ENCODE results near the gene CDHR5. TPM values are rescaled to one million over a fixed set of nuclear protein-coding genes. Genes with fewer than 3 reads are reported as not detected.

The CDHR5 gene
- 1.0 TPM for total RNA-seq

DNA sequence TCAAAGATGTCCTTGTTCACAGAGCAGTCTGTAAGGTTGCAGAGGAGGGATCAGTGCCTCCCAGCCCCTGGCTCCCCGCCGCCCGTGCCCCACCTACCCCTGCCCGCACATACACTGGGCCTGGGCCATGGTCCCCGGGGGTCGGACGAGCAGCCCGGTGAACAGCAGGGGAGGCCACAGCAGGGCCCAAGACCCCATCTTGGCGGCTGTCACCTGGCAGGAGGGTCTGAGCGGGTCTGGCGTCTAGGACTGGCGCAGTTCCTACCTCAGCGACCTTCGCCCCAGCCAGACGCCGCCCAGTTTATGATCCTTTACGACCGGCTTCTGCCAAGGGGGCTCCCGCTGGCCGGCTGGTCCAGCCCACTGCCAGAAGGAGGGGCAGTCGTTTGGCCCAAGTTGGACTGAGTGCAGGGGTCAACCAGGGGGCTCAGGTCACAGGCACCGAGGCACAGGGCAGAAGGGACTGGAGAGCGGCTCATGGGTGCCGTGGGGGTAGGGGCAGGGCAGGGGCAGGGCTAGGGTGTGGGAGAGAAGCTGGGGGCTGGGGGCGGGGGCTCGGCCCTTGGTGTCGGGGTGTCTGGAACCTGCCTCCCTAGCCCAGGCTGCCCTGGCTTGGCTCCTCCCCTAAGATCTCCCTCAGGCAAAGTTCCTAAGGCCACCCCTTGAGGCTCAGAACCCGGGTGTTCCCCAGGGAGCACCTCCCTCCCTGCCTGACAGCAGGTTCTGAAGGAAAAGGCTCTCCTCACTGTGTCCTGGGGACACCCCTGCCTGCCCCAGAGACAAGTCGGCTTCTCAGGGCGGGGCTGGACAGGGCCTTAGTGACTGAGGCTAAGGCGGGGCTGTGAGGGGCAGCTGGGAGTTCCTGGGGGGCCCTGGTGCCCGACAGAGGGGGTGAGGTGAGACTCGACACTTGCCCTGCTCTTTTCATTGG lies at the start of gene CDHR5:
Gene CDHR5, minus strand, starts transcription at position 251 of the 931 bp plus-strand sequence. Its CDS starts 53 bp downstream, at position 198.
- Histone ChIP-seq H3K27me3 (ENCODE audit: control insufficient read depth in 3 of 3, insufficient read depth in 3 of 3, low read length in 3 of 3) (peaks cover 0 to 7% (median 4%) of the 10 kb centered on the region in 3 donors), H3K4me3 (ENCODE audit: low read length in 3 of 3) (no peak within 1 kb of the TSS), H3K36me3 (ENCODE audit: control insufficient read depth in 3 of 3, insufficient read depth in 3 of 3, low read length in 3 of 3) (no peaks in the 10 kb centered on the region), H3K9ac (ENCODE audit: low read depth in 1 of 3, low read length in 3 of 3) (no peak within 1 kb of the TSS), H3K9me3 (ENCODE audit: control insufficient read depth in 3 of 3, low read length in 3 of 3) (no peaks in the 10 kb centered on the region), H3K27ac (ENCODE audit: low read depth, low read length) (no peak within 1 kb of the TSS), H3K4me1 (ENCODE audit: control insufficient read depth in 3 of 3, insufficient read depth in 3 of 3, low read length in 3 of 3) (peaks cover 9 to 15% (median 9%) of the 10 kb centered on the region in 3 donors)

DNA sequence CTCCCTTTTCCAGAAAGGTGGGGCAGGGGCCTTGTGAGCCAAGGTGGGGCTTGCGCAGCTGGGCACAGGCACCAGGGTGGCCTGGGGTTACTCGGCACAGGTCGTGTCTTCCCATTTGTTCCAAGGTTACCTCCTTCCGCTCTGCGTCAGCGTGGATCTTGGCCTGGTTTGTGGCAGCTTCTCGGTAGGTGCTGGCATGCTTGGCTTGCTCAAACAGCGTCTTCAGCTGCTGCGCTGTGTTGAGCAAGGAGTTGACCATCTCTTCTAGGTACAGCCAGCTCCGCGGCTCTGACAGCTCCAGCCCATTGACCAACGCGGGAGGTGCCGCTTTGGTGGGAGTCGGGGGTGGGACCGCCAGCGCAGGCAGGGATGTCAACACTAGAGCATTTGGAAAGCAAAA lies 49.7 kb upstream of the CDHR5 start:
- Histone ChIP-seq H3K36me3 (ENCODE audit: control insufficient read depth in 3 of 3, insufficient read depth in 3 of 3, low read length in 3 of 3) (peaks cover 28 to 31% (median 31%) of the 10 kb centered on the region in 3 donors), H3K9me3 (ENCODE audit: control insufficient read depth in 3 of 3, low read length in 3 of 3) (no peaks in the 10 kb centered on the region), H3K27me3 (ENCODE audit: control insufficient read depth in 3 of 3, insufficient read depth in 3 of 3, low read length in 3 of 3) (no peaks in the 10 kb centered on the region), H3K27ac (ENCODE audit: low read depth, low read length) (no peak overlapping the region), H3K4me3 (ENCODE audit: low read length in 3 of 3) (no peak overlapping the region), H3K9ac (ENCODE audit: low read depth in 1 of 3, low read length in 3 of 3) (no peak overlapping the region), H3K4me1 (ENCODE audit: control insufficient read depth in 3 of 3, insufficient read depth in 3 of 3, low read length in 3 of 3) (no peaks in the 10 kb centered on the region)

- H3K27ac ChIP-seq (ENCODE audit: low read depth, low read length): no peak overlapping the region
- H3K4me1 ChIP-seq (ENCODE audit: control insufficient read depth in 3 of 3, insufficient read depth in 3 of 3, low read length in 3 of 3): no peaks in the 10 kb centered on the region
- peaks cover 26 to 31% (median 30%) of the 10 kb centered on the region in 3 donors for H3K36me3 ChIP-seq (ENCODE audit: control insufficient read depth in 3 of 3, insufficient read depth in 3 of 3, low read length in 3 of 3)
- no peaks in the 10 kb centered on the region for H3K27me3 ChIP-seq (ENCODE audit: control insufficient read depth in 3 of 3, insufficient read depth in 3 of 3, low read length in 3 of 3)
- H3K9ac ChIP-seq (ENCODE audit: low read depth in 1 of 3, low read length in 3 of 3): no peak overlapping the region
- no peak overlapping the region for H3K4me3 ChIP-seq (ENCODE audit: low read length in 3 of 3)
- no peaks in the 10 kb centered on the region for H3K9me3 ChIP-seq (ENCODE audit: control insufficient read depth in 3 of 3, low read length in 3 of 3)
Observed at GRCh38 chr11:673866-674265, 49.1 kb upstream of the CDHR5 start.

DNA sequence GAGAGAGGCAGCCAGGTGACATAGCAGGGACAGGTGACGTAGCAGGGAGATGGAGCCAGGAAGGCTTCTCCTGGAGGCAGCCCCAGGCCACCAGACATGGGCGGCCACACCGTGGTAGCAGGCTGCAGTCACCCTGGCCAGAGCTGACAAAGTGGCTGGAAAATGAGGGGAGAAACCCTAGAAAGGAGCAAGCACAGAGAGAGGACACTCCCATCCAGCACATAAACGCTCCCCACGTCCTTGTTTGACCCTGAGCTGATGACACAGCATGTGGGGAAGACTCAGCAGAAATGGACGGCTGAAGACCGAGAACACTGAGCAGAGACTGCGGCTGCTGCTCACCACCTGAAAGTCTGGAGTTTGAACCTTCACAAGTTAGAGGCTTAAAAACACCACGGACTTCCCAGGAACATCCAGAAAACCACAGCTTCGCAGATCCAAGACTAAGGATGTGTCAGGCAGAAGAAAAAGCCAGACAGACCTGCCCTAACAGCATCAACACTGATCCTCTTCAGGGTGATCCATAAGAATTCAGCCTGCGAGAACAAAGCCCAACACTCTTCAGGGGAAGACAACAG lies 41.0 kb upstream of the CDHR5 start:
- Histone ChIP-seq H3K27me3 (ENCODE audit: control insufficient read depth in 3 of 3, insufficient read depth in 3 of 3, low read length in 3 of 3) (no peaks in the 10 kb centered on the region), H3K9me3 (ENCODE audit: control insufficient read depth in 3 of 3, low read length in 3 of 3) (no peaks in the 10 kb centered on the region), H3K27ac (ENCODE audit: low read depth, low read length) (peak overlapping the region; percentile 37), H3K9ac (ENCODE audit: low read depth in 1 of 3, low read length in 3 of 3) (peak overlapping the region in 1 of 3 donors; percentile 68), H3K36me3 (ENCODE audit: control insufficient read depth in 3 of 3, insufficient read depth in 3 of 3, low read length in 3 of 3) (peaks cover 0 to 13% (median 7%) of the 10 kb centered on the region in 3 donors), H3K4me1 (ENCODE audit: control insufficient read depth in 3 of 3, insufficient read depth in 3 of 3, low read length in 3 of 3) (peaks cover 10 to 20% (median 15%) of the 10 kb centered on the region in 3 donors), H3K4me3 (ENCODE audit: low read length in 3 of 3) (peak overlapping the region; percentile 28 to 52 (median 43))

DNA sequence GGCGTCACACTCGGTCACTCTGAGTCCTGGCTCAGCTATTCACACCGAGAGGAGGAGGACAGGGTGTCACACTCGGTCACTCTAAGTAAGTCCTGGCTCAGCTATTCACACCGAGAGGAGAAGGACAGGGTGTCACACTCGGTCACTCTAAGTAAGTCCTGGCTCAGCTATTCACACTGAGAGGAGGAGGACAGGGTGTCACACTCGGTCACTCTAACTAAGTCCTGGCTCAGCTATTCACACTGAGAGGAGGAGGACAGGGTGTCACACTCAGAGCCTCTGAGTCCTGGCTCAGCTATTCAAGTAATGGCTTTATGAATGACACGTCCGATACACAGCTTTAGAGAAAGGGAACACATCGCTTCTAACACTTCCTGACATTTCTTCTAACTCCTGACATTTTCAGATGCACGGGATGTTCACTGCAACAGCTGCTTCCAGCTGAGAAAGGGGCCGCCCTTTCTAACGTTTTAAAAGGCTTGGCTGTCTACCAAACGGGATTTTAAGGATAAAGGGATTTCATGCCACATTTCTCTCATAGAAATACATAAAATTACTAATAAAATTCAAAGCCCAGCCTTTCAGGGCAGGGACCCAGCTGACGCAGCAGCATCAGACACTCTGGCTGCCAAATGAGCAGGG lies 40.4 kb upstream of the CDHR5 start:
- Histone ChIP-seq H3K9me3 (ENCODE audit: control insufficient read depth in 3 of 3, low read length in 3 of 3) (no peaks in the 10 kb centered on the region), H3K36me3 (ENCODE audit: control insufficient read depth in 3 of 3, insufficient read depth in 3 of 3, low read length in 3 of 3) (peaks cover 0 to 13% (median 7%) of the 10 kb centered on the region in 3 donors), H3K4me1 (ENCODE audit: control insufficient read depth in 3 of 3, insufficient read depth in 3 of 3, low read length in 3 of 3) (peaks cover 10 to 21% (median 15%) of the 10 kb centered on the region in 3 donors), H3K27me3 (ENCODE audit: control insufficient read depth in 3 of 3, insufficient read depth in 3 of 3, low read length in 3 of 3) (no peaks in the 10 kb centered on the region), H3K27ac (ENCODE audit: low read depth, low read length) (peak overlapping the region; percentile 37), H3K4me3 (ENCODE audit: low read length in 3 of 3) (peak overlapping the region; percentile 28 to 52 (median 43)), H3K9ac (ENCODE audit: low read depth in 1 of 3, low read length in 3 of 3) (peak overlapping the region in 1 of 3 donors; percentile 68)

- Histone ChIP-seq H3K9ac (ENCODE audit: low read depth in 1 of 3, low read length in 3 of 3) (no peak overlapping the region), H3K27ac (ENCODE audit: low read depth, low read length) (no peak overlapping the region), H3K4me3 (ENCODE audit: low read length in 3 of 3) (no peak overlapping the region), H3K4me1 (ENCODE audit: control insufficient read depth in 3 of 3, insufficient read depth in 3 of 3, low read length in 3 of 3) (peaks cover 10 to 21% (median 15%) of the 10 kb centered on the region in 3 donors), H3K9me3 (ENCODE audit: control insufficient read depth in 3 of 3, low read length in 3 of 3) (no peaks in the 10 kb centered on the region), H3K36me3 (ENCODE audit: control insufficient read depth in 3 of 3, insufficient read depth in 3 of 3, low read length in 3 of 3) (peaks cover 0 to 16% (median 9%) of the 10 kb centered on the region in 3 donors), H3K27me3 (ENCODE audit: control insufficient read depth in 3 of 3, insufficient read depth in 3 of 3, low read length in 3 of 3) (no peaks in the 10 kb centered on the region)
Observed at GRCh38 chr11:662689-663274, 38.0 kb upstream of the CDHR5 start.

GRCh38 chr11:660681-661444 lies 36.1 kb upstream of the CDHR5 start:
- H3K9me3 ChIP-seq (ENCODE audit: control insufficient read depth in 3 of 3, low read length in 3 of 3): no peaks in the 10 kb centered on the region
- no peak overlapping the region for H3K27ac ChIP-seq (ENCODE audit: low read depth, low read length)
- H3K4me1 ChIP-seq (ENCODE audit: control insufficient read depth in 3 of 3, insufficient read depth in 3 of 3, low read length in 3 of 3): peaks cover 8 to 19% (median 11%) of the 10 kb centered on the region in 3 donors
- H3K9ac ChIP-seq (ENCODE audit: low read depth in 1 of 3, low read length in 3 of 3): no peak overlapping the region
- no peaks in the 10 kb centered on the region for H3K27me3 ChIP-seq (ENCODE audit: control insufficient read depth in 3 of 3, insufficient read depth in 3 of 3, low read length in 3 of 3)
- peaks cover 0 to 17% (median 8%) of the 10 kb centered on the region in 3 donors for H3K36me3 ChIP-seq (ENCODE audit: control insufficient read depth in 3 of 3, insufficient read depth in 3 of 3, low read length in 3 of 3)
- H3K4me3 ChIP-seq (ENCODE audit: low read length in 3 of 3): no peak overlapping the region

GRCh38 chr11:660281-660680 lies 35.5 kb upstream of the CDHR5 start:
- peaks cover 0 to 15% (median 8%) of the 10 kb centered on the region in 3 donors for H3K36me3 ChIP-seq (ENCODE audit: control insufficient read depth in 3 of 3, insufficient read depth in 3 of 3, low read length in 3 of 3)

DNA sequence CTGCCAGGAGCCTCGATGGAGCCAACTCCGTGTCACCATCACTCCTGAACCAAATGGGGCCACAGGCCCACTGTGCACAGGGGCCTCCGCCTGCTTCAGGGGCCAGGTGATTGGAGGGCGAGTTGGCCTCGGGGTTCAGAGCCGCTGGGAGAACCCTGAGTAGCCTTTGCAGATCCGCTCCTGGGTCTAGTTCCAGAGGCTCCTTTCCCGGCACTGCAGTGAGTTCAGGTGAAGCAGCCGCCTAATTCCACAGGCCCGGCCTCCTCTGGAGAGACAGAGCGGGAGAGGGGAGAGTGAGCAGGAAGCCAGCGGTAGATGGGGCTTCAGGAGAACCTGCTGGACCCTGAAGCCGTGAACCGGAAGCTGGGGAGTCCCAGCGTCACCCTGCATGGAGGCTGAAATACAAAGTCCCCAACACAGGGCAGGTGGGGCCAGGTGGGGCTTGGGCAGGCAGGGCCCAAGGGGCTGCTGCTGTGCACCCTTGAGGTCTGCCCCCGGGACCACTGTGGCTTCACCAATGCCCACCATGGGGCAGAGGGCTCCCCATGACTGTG lies 34.9 kb upstream of the CDHR5 start:
- Histone ChIP-seq H3K9me3 (ENCODE audit: control insufficient read depth in 3 of 3, low read length in 3 of 3) (no peaks in the 10 kb centered on the region), H3K27me3 (ENCODE audit: control insufficient read depth in 3 of 3, insufficient read depth in 3 of 3, low read length in 3 of 3) (no peaks in the 10 kb centered on the region), H3K9ac (ENCODE audit: low read depth in 1 of 3, low read length in 3 of 3) (no peak overlapping the region), H3K4me3 (ENCODE audit: low read length in 3 of 3) (no peak overlapping the region), H3K36me3 (ENCODE audit: control insufficient read depth in 3 of 3, insufficient read depth in 3 of 3, low read length in 3 of 3) (peaks cover 0 to 15% (median 8%) of the 10 kb centered on the region in 3 donors), H3K4me1 (ENCODE audit: control insufficient read depth in 3 of 3, insufficient read depth in 3 of 3, low read length in 3 of 3) (peaks cover 0 to 10% (median 3%) of the 10 kb centered on the region in 3 donors), H3K27ac (ENCODE audit: low read depth, low read length) (no peak overlapping the region)

More at GRCh38 chr11:660281-660680, 35.5 kb upstream of the CDHR5 start:
- H3K9ac ChIP-seq (ENCODE audit: low read depth in 1 of 3, low read length in 3 of 3): no peak overlapping the region
- H3K4me3 ChIP-seq (ENCODE audit: low read length in 3 of 3): no peak overlapping the region
- no peak overlapping the region for H3K27ac ChIP-seq (ENCODE audit: low read depth, low read length)
- no peaks in the 10 kb centered on the region for H3K27me3 ChIP-seq (ENCODE audit: control insufficient read depth in 3 of 3, insufficient read depth in 3 of 3, low read length in 3 of 3)
- no peaks in the 10 kb centered on the region for H3K9me3 ChIP-seq (ENCODE audit: control insufficient read depth in 3 of 3, low read length in 3 of 3)
- peaks cover 2 to 13% (median 5%) of the 10 kb centered on the region in 3 donors for H3K4me1 ChIP-seq (ENCODE audit: control insufficient read depth in 3 of 3, insufficient read depth in 3 of 3, low read length in 3 of 3)

Data from skeletal muscle tissue (tissue), 4 donors.